ENCODE measurements around the gene ZNF512B. TPM values are rescaled to one million over a fixed set of nuclear protein-coding genes. Genes with fewer than 3 reads are reported as not detected.
"Not testable (repeated sequence)": the region's sequence is repeated elsewhere in the genome, so short reads cannot be mapped to it uniquely, and the experiment has no call there.

ZNF512B gene
- total RNA-seq, 1 experiment from 2014 or later: 58.1 TPM

GRCh38 chr20:63972312-63973159 lies 2.8 kb upstream of the ZNF512B start:
- intact Hi-C loops (cut with micrococcal nuclease; ENCODE audit: unreplicated experiment): loop anchor here (5.0 kb wide), 1 partner anchor 435 kb away; the partner anchor contains the start of gene PTK6
- H3K9me3 Mint-ChIP-seq (ENCODE audit: low read depth, unreplicated experiment): no peaks in the 10 kb centered on the region
- CTCF ChIA-PET: interaction anchor here (0.7 to 2.6 kb wide), 2 partner anchors 210 to 434 kb away, joined by 7 to 31 read pairs; no protein-coding TSS in a partner anchor
- TF ChIP-seq CTCF (IDR thresholded peaks at IDR 0.05; ENCODE audit: unreplicated experiment): no peak
- BruUV-seq (replicated peaks): no TSS peak
- H3K4me1 Mint-ChIP-seq (ENCODE audit: low read depth, unreplicated experiment): peaks cover 41% of the 10 kb centered on the region
- DNase-seq: no peak
- H3K27ac Mint-ChIP-seq (ENCODE audit: unreplicated experiment): peak overlapping the region; percentile 0
- peaks cover 58% of the 10 kb centered on the region for H3K36me3 Mint-ChIP-seq (ENCODE audit: insufficient read depth, unreplicated experiment)
- no peak overlapping the region for H3K4me3 Mint-ChIP-seq (ENCODE audit: low read depth, unreplicated experiment)
- no peaks in the 10 kb centered on the region for H3K27me3 Mint-ChIP-seq (ENCODE audit: unreplicated experiment)

- not testable (repeated sequence) for H3K9me3 Mint-ChIP-seq (ENCODE audit: low read depth, unreplicated experiment); BruUV-seq (replicated peaks); H3K27ac Mint-ChIP-seq (ENCODE audit: unreplicated experiment); H3K4me3 Mint-ChIP-seq (ENCODE audit: low read depth, unreplicated experiment); H3K27me3 Mint-ChIP-seq (ENCODE audit: unreplicated experiment); DNase-seq
- H3K4me1 Mint-ChIP-seq (ENCODE audit: low read depth, unreplicated experiment): peaks cover 38% of the 10 kb centered on the region
- CTCF ChIA-PET: interaction anchor here (0.7 kb wide), 1 partner anchor 210 kb away, joined by 7 read pairs; no protein-coding TSS in a partner anchor
- intact Hi-C loops (cut with micrococcal nuclease; ENCODE audit: unreplicated experiment): loop anchor here (5.0 kb wide), 1 partner anchor 435 kb away; the partner anchor contains the start of gene PTK6
- peaks cover 56% of the 10 kb centered on the region for H3K36me3 Mint-ChIP-seq (ENCODE audit: insufficient read depth, unreplicated experiment)
Observed at GRCh38 chr20:63971960-63972311, 2.2 kb upstream of the ZNF512B start.

- BruUV-seq (replicated peaks): no TSS peak
- Mint-ChIP-seq H3K27me3 (ENCODE audit: unreplicated experiment) (no peaks in the 10 kb centered on the region), H3K36me3 (ENCODE audit: insufficient read depth, unreplicated experiment) (peaks cover 49% of the 10 kb centered on the region), H3K4me3 (ENCODE audit: low read depth, unreplicated experiment) (peak overlapping the region; percentile 53), H3K9me3 (ENCODE audit: low read depth, unreplicated experiment) (no peaks in the 10 kb centered on the region), H3K27ac (ENCODE audit: unreplicated experiment) (peak overlapping the region; percentile 31), H3K4me1 (ENCODE audit: low read depth, unreplicated experiment) (peaks cover 38% of the 10 kb centered on the region)
- CTCF ChIA-PET: interaction anchor here (0.6 to 0.7 kb wide), 2 partner anchors 547 to 720 kb away, joined by 6 to 12 read pairs; no protein-coding TSS in a partner anchor
- intact Hi-C loops (cut with micrococcal nuclease; ENCODE audit: unreplicated experiment): loop anchor here (5.0 kb wide), 1 partner anchor 434 kb away; the partner anchor contains the start of gene PTK6
- no peak for DNase-seq
- no peak for TF ChIP-seq CTCF (IDR thresholded peaks at IDR 0.05; ENCODE audit: unreplicated experiment)
Observed at GRCh38 chr20:63970714-63971431, 1.1 kb upstream of the ZNF512B start.

GRCh38 chr20:63968928-63969760 lies 586 bp downstream of the ZNF512B start:
- Mint-ChIP-seq H3K4me1 (ENCODE audit: low read depth, unreplicated experiment) (peaks cover 28% of the 10 kb centered on the region), H3K9me3 (ENCODE audit: low read depth, unreplicated experiment) (no peaks in the 10 kb centered on the region), H3K36me3 (ENCODE audit: insufficient read depth, unreplicated experiment) (peaks cover 55% of the 10 kb centered on the region), H3K27me3 (ENCODE audit: unreplicated experiment) (no peaks in the 10 kb centered on the region), H3K4me3 (ENCODE audit: low read depth, unreplicated experiment) (peak overlapping the region; percentile 80), H3K27ac (ENCODE audit: unreplicated experiment) (peak overlapping the region; percentile 68)
- DNase-seq: peak; percentile 56
- CTCF ChIA-PET: interaction anchor here (0.6 kb wide), 1 partner anchor 327 kb away, joined by 4 read pairs; no protein-coding TSS in a partner anchor
- TSS peak; percentile 34 for BruUV-seq (replicated peaks)
- no peak for TF ChIP-seq CTCF (IDR thresholded peaks at IDR 0.05; ENCODE audit: unreplicated experiment)
- intact Hi-C loops (cut with micrococcal nuclease; ENCODE audit: unreplicated experiment): no loop called here

All from Calu3 (cell line).